Adipocyte (in vitro differentiated cells): ENCODE data around the gene RTP3.

Source experiments
- DNase-seq: peaks from one replicate; pipeline ENCODE4 v3.0.0-alpha.2; 2015; ENCODE audit warnings: low read depth
- H3K27me3 ChIP-seq: replicated peaks from 2 replicates; pipeline ENCODE4 v1.7.0; 2013; ENCODE audit warnings: mild to moderate bottlenecking, low read length, moderate library complexity; ENCODE audit not compliant: control insufficient read depth, insufficient read depth
- H3K36me3 ChIP-seq: 2 replicates; pipeline ENCODE4 v1.7.0; 2013; ENCODE audit warnings: low read length, mild to moderate bottlenecking, moderate library complexity; ENCODE audit not compliant: control insufficient read depth, insufficient read depth, severe bottlenecking
- H3K4me1 ChIP-seq: 2 replicates; pipeline ENCODE4 v1.7.0; 2013; ENCODE audit warnings: mild to moderate bottlenecking, low read length, moderate library complexity; ENCODE audit not compliant: control insufficient read depth, insufficient read depth
- H3K4me3 ChIP-seq: 2 replicates; pipeline ENCODE4 v1.7.0; 2013; ENCODE audit warnings: mild to moderate bottlenecking, low read length, moderate library complexity
- H3K9ac ChIP-seq: 2 replicates; pipeline ENCODE4 v1.7.0; 2013; ENCODE audit warnings: mild to moderate bottlenecking, low read length, moderate library complexity
- H3K9me3 ChIP-seq: 2 replicates; pipeline ENCODE4 v1.7.0; 2013; ENCODE audit warnings: mild to moderate bottlenecking, low read length, moderate library complexity; ENCODE audit not compliant: control insufficient read depth

The RTP3 gene

DNA sequence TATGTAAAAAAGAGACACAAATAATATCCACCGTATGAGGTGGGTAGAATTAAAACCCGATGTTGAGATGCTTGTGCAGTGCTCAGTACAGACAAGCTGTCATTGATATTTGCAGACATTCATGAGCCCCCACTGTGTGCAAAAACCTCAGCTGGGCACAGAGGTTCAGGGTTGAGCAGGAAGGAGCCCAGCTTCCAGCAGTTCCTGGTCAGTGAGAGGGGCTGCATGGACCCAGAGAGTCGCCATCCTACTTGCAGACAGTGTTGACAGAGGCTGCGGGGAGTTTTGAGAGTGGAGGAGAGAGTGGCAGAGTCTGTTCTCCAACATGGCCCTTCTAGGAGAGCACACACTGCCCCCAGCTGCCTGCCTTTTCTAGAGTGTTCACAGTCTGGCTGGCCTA lies 26.9 kb upstream of the RTP3 start:
- Histone ChIP-seq H3K36me3 (no peaks in the 10 kb centered on the region), H3K4me1 (peaks cover 23% of the 10 kb centered on the region), H3K27me3 (peaks cover 50% of the 10 kb centered on the region), H3K9ac (no peak overlapping the region), H3K9me3 (peaks cover 27% of the 10 kb centered on the region), H3K4me3 (no peak overlapping the region)
- no peak for DNase-seq

DNA sequence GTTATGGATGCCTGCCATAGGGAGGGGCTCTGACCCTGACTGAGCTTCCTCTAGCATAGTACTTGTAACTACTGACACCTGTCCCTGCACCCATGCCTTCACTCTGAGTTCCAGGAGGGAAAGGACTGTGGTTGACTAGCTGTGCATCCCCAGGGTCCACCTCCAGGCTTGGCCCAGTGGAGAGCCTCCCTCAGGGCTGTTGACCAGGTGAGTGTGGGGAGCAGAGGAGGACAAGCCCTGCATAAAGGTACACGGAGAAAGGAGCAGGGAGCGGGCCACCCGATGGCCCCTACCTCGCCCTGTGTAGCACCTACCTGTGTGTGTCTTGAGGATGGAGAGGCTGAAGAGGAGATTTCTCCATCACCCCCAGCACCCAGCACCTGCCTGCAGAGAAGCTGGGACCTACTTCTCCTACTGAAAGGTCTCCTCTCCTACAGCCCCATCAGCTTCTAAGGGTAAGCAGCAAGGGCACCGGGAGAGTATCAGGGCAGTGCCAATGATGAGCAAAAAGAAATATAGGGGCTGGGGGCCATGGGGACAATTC lies 26.3 kb upstream of the RTP3 start:
- H3K9ac ChIP-seq: no peak overlapping the region
- peaks cover 55% of the 10 kb centered on the region for H3K27me3 ChIP-seq
- no peak for DNase-seq
- peaks cover 27% of the 10 kb centered on the region for H3K9me3 ChIP-seq
- H3K4me3 ChIP-seq: no peak overlapping the region
- no peaks in the 10 kb centered on the region for H3K36me3 ChIP-seq
- peaks cover 17% of the 10 kb centered on the region for H3K4me1 ChIP-seq

DNA sequence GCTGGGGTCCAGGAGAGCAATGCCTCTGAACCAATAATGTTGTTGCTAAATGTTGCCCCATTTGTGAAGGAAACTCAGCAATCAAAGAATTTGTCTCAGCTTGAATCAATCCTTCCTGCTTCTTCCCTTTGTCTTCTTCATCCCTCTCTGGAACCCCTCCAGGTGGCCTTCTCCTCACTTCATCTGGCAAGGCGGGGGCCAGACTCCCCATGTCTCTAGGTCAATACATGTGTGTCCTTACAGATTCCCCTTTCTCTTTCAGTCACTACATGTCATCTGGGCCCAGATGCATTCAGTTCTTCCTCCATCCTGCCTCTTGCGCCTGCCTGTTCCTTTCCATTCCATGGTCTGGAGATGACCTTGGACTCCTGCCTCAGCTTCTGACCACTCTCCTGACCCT lies 25.0 kb upstream of the RTP3 start:
- Histone ChIP-seq H3K9ac (no peak overlapping the region), H3K4me1 (peaks cover 11% of the 10 kb centered on the region), H3K4me3 (no peak overlapping the region), H3K27me3 (peaks cover 64% of the 10 kb centered on the region), H3K9me3 (peaks cover 24% of the 10 kb centered on the region), H3K36me3 (no peaks in the 10 kb centered on the region)
- DNase-seq: no peak

DNA sequence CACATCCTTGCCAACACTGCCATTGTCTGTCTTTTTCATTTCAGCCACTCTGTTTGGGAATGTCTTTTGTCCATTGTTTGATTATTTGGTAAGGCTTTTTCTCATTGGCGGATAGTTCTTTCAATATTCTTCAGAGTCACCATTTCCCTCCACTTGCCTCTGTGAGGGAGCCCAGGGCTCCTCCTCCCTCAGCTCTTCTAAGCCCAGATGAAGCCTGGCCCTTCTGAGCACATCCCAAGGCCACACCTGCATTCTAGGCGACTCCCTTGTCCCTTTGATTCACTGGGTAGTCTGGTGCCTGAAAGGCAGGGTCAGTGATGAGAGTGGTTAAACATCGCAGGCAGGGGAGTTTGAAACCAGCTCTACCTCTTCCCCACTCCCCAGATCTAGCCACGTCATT lies 20.6 kb upstream of the RTP3 start:
- Histone ChIP-seq H3K9me3 (peaks cover 24% of the 10 kb centered on the region), H3K9ac (no peak overlapping the region), H3K4me3 (no peak overlapping the region), H3K36me3 (no peaks in the 10 kb centered on the region), H3K4me1 (no peaks in the 10 kb centered on the region), H3K27me3 (peaks cover 55% of the 10 kb centered on the region)
- no peak for DNase-seq

DNA sequence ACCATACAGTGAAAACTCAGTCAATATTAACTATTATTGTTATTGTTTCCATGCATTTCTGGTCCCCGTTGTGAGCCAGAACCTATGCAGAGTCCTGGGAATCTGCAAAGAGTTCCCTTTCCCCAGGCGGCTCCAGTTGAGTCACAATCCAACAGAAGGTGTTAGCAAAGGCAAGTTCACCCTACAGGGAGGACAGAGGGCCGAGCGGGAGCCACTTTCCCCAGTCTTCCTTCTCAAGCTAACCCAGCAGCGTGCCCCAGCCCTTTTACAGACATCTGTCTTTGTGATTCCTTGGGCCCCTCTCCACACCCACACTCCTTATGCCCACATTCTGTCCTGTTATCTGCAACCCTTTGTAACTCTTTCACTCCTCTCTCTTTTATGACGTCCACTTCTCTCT lies 20.0 kb upstream of the RTP3 start:
- peaks cover under 1% of the 10 kb centered on the region for H3K4me1 ChIP-seq
- H3K9me3 ChIP-seq: peaks cover 23% of the 10 kb centered on the region
- no peak overlapping the region for H3K4me3 ChIP-seq
- peaks cover 49% of the 10 kb centered on the region for H3K27me3 ChIP-seq
- H3K36me3 ChIP-seq: no peaks in the 10 kb centered on the region
- DNase-seq: no peak
- H3K9ac ChIP-seq: no peak overlapping the region

DNA sequence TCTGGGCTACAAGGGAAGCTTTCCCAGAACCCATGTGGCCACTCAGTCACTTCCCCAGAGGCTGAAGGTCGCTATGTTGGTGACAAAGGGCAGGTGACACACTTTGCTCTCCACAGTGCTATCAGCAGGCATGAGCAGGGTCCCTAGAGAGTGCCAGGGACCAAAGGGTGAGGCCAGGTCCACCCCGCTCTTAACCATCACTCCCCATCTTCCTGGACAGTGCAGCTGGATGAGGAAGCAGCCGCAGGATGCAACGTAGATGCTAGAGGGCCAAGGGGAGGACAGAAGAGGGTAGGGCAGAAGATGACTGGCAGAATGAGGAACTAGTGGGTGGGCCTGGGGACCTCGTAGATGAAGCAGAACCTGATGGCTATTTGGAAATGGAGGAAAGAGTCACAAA lies 19.4 kb upstream of the RTP3 start:
- DNase-seq: no peak

DNA sequence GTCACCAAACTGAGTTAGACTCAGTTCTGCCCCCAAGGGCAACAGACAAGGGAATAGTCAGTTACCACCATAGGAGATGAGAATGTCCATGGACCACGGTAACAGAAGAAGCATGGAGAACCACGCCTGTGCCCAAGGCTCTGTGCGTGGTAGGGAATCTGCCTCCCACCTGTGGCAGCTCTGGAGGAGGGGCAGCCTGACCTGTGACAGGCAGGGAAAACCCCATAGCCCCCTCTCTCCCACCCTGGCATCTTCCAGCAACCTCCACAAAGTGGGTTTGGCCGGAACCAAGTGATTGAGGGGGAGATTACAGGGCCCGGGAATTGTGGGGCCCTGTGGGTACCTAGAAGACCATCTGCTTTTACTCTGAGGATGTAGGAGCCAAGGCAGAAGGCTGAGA lies 18.8 kb upstream of the RTP3 start:
- Histone ChIP-seq H3K4me3 (no peak overlapping the region), H3K4me1 (peaks cover 8% of the 10 kb centered on the region), H3K9me3 (peaks cover 17% of the 10 kb centered on the region), H3K9ac (no peak overlapping the region), H3K27me3 (peaks cover 43% of the 10 kb centered on the region), H3K36me3 (no peaks in the 10 kb centered on the region)
- DNase-seq: no peak

More for the DNA sequence above, 19.4 kb upstream of the RTP3 start:
- Histone ChIP-seq H3K36me3 (no peaks in the 10 kb centered on the region), H3K9me3 (peaks cover 18% of the 10 kb centered on the region), H3K27me3 (peaks cover 43% of the 10 kb centered on the region), H3K4me1 (peaks cover 7% of the 10 kb centered on the region), H3K9ac (no peak overlapping the region), H3K4me3 (no peak overlapping the region)

DNA sequence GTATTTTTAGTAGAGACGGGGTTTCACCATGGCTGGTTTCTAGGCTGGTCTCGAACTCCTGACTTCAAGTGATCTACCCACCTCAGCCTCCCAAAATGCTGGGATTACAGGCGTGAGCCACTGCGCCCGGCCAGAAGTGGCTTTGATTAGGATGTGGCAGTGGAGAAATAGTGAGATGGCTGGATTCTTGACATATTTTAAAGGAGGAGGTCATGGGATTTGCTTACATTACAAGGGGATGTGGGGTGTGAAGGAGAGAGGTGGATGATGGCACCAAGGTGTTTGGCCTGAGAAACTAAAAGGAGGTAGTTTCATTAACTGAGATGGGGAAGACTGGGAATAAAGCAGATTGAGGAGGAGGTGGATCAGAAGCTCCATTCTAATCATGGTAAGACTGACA lies 18.1 kb upstream of the RTP3 start:
- Histone ChIP-seq H3K36me3 (no peaks in the 10 kb centered on the region), H3K4me3 (no peak overlapping the region)
- no peak for DNase-seq

DNA sequence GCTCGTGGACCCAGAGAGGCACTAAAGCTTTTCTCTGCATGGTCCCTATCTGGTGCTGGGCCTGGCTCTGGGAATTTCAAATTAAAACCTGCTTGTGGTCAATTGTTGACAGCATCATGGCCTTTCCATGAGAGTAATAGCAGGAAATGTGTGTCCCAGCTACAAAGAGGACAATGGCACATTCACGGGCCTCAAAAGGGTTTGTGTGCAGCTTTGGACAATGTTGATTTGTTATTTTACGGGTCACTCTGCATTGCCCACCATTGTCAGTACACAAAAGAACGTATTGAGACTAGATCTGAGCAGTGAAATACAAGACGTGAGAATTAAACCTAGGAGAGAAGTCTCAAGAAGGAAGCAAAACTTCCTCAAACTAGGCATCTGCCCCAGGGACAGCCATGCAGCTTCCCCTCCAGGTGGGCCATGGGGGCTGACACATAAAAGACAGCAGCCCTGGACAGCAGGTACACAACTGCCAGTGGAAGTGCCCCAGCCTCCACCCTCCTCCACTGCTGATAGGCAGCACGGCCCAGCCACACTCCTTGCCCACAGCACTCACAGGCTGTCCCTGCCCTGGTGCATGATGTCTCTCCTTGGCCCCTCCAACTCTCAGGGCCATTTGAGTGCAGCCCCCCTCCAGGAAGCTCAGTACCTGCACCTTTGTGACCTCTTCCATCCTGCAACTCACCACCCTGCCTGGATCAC lies 17.1 kb upstream of the RTP3 start:
- H3K9ac ChIP-seq: no peak overlapping the region
- H3K9me3 ChIP-seq: peaks cover under 1% of the 10 kb centered on the region
- peaks cover 45% of the 10 kb centered on the region for H3K27me3 ChIP-seq
- H3K4me3 ChIP-seq: no peak overlapping the region
- H3K36me3 ChIP-seq: no peaks in the 10 kb centered on the region
- no peak for DNase-seq
- H3K4me1 ChIP-seq: peaks cover 8% of the 10 kb centered on the region

More for the DNA sequence above, 18.1 kb upstream of the RTP3 start:
- Histone ChIP-seq H3K27me3 (peaks cover 43% of the 10 kb centered on the region), H3K4me1 (peaks cover 8% of the 10 kb centered on the region), H3K9me3 (peaks cover 10% of the 10 kb centered on the region), H3K9ac (no peak overlapping the region)

DNA sequence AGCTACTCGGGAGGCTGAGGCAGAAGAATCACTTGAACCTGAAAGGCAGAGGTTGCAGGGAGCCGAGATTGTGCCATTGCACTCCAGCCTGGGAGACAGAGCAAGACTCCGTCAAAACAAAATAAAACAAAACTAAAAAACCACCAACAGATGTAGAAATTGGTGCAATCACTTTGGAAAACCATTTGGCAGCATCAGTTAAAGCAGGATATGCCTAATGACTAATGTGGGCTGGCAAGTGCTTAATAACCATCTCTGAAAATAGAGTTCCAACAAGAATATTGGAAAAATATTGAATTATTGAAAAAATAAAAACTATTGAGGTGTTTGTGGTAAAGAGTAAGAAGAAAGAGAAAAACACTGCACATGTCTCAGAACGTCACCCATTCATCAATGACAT lies 16.1 kb upstream of the RTP3 start:
- Histone ChIP-seq H3K9ac (no peak overlapping the region), H3K36me3 (no peaks in the 10 kb centered on the region), H3K4me1 (peaks cover 8% of the 10 kb centered on the region), H3K9me3 (no peaks in the 10 kb centered on the region), H3K27me3 (peaks cover 47% of the 10 kb centered on the region), H3K4me3 (no peak overlapping the region)
- no peak for DNase-seq

DNA sequence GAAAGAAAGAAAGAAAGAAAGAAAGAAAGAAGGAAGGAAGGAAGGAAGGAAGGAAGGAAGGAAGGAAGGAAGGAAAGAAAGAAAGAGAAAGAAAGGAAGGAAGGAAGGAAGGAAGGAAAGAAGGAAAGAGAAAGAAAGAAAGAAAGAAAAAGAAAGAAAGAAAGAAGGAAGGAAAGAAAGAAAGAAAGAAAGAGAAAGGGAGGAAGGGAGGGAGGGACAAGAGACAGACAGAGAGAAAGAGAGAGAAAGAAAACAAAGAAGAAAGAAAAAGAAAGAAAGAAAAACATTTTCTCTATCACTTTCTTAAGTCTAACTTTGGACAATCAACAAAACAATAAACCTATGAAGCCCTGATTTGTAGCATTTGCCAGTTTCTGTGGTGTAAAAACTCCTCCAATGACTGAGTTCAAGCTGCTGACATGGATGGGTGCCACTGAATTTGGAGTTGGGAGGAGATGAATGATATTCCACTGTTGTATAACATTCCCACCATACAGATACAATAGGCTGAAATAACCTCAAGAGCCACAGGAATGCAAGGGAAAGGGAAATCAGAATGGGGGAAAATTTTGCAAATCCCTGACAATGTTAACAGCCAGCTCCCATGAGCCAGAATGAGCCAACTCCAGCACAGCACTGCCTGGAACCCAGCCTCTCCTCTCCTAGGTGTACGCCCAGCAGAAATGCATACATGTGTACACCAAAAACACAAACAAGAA lies 15.0 kb upstream of the RTP3 start:
- no peaks in the 10 kb centered on the region for H3K9me3 ChIP-seq

More for the DNA sequence above, 15.0 kb upstream of the RTP3 start:
- no peak overlapping the region for H3K9ac ChIP-seq
- H3K4me1 ChIP-seq: peaks cover 8% of the 10 kb centered on the region
- peak; percentile 60 for DNase-seq
- H3K36me3 ChIP-seq: no peaks in the 10 kb centered on the region
- peaks cover 42% of the 10 kb centered on the region for H3K27me3 ChIP-seq
- H3K4me3 ChIP-seq: no peak overlapping the region
